ENCODE data around the gene PBX4. TPM values are rescaled to one million over a fixed set of nuclear protein-coding genes. Genes with fewer than 3 reads are reported as not detected.

The PBX4 gene
- total RNA-seq, 1 donor from 2014 or later: 5.1 TPM

DNA sequence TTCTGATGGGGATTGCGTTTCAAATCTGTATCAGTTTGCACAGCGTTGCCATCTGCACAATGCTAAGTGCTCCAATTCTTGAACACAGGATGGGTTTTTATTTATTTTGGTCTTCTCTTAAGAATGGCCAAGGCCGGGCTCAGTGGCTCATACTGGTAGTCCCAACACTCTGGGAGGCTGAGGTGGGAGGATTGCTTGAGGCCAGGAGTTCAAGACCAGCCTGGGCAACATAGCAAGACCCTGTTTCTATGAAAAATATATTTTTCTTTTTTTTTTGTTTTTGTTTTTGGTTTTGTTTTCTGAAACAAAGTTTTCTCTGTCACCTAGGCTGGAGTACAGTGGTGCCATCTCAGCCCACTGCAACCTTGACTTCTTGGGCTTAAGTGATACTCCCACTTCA, 95.3 kb downstream of the PBX4 start:
- ATAC-seq (no peak), DNase-seq (ENCODE audit: low spot score) (no peak)
- intact Hi-C loops (cut with DNase I): no loop called here

DNA sequence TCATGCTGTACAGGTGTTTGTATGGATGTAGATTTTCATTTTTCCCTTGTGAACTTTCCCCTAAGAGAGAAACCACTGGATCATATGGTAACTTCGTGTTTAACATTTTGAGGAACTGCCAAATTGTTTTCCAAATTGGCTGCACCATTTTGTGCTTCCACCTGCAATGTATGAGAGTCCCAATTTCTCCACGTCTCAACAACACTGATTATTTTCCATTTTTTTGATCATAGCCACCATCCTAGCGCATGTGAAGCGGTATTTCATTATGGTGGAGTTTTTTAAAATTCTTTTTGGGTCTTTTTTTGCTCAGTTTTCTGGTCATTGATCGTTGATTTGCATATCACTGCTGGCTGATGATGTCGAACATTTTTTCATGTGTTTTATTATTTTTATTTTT, 97.5 kb downstream of the PBX4 start:
- ATAC-seq (no peak), DNase-seq (ENCODE audit: low spot score) (no peak)
- intact Hi-C loops (cut with DNase I): no loop called here

DNA sequence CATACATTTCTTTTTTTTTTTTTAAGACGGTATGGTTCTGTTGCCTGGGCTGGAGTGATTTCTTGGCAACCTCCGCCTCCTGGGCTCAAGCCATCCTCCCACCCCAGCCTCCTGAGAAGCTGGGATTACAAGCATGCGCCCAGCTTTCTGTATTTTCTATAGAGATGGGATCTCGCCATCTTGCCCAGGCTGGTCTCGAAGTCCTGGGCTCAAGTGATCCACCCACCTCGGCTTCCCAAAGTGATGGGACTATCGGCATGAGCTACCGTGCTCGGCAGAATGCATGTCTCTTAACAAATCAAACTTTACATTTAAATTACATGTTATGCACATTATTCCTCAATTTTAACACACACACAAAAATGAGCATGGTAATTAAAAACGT, 101.3 kb downstream of the PBX4 start:
- intact Hi-C loops (cut with DNase I): no loop called here
- DNase-seq (ENCODE audit: low spot score) (no peak), ATAC-seq (no peak)

DNA sequence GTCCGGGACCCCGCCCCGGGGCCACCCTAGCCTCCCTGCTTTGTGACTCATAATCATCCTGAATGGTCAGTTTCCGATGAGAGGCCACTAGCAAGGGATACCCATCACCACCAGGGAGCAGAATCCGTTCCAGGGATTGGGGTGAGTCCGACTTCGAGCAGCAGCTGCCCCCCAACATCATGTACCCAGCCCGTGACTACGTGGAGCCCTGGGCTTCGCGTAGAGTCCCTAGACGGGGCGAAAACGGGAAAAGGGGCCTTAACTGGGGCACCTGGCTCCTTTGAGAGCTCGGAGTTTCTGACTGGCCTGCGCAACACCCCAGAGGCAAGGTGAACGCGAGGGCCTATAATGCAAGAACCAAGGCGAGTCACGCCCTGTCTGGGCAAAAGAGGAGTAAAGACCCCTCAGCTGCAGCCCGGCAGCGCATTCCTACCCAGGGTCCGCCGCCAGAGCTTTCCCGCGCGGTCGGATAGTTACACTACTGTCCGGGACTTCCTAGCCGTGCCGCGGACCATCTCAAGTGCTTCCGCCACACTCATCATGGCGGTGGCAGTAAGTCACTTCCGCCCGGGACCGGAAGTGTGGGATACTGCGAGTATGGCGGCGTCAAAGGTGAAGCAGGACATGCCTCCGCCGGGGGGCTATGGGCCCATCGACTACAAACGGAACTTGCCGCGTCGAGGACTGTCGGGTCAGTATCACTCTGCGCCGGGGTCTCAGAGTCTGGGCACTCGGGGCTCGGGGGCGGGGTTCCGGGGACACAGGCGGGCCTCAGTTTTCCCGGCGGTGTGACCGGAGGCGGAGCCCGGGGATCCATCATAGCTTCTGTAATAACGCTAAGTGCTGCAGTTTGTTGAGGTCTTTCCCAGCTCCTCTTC, 102.6 kb downstream of the PBX4 start, which contains the start of gene NDUFA13:
NDUFA13 (plus strand) TSS at position 584 of the 878 bp plus-strand sequence; CDS start at position 598, 14 bp downstream.
- intact Hi-C loops (cut with DNase I): no loop called here
- ATAC-seq (peak; percentile 96), DNase-seq (ENCODE audit: low spot score) (peak; percentile 95)

DNA sequence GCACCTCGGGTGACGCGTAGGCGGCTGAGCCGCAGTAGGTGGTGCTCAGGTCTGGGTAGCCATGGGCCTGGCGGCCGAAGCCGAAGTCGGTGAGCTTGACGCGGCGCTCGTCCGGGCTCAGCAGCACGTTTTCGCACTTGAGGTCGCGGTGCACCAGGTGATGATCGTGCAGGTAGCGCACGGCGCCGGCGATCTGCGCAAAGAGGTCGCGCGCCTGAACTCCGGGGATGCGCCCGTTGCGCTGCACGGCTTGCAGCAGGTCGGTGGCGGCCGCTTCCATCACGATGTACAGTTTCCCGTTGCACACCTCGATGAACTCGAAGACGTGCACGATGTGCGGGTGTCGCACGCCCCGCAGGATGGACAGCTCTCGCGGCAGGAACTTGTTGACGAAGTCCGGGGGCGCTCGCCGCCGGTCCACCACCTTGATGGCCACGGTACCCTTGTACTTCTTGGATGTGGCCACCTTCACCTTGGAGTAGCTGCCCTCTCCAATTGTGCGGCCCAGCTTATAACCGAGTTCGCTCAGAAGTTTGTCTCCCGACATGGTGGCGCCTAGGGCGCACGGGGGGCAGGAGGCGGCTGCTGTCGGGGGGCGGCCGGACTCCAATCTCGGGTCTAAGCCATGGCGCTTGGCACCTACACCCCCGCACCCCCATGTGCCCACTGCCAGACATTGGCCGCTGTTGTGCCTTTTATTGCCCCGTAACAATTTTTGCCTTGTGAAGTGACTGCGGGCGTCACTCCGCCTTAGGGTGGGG, 103.4 kb downstream of the PBX4 start, which contains the start of gene TSSK6:
TSSK6 (minus strand) TSS at position 668 of the 761 bp plus-strand sequence; CDS start at position 547, 121 bp downstream.
- ATAC-seq (peak; percentile 2), DNase-seq (ENCODE audit: low spot score) (no peak)
- intact Hi-C loops (cut with DNase I): no loop called here

DNA sequence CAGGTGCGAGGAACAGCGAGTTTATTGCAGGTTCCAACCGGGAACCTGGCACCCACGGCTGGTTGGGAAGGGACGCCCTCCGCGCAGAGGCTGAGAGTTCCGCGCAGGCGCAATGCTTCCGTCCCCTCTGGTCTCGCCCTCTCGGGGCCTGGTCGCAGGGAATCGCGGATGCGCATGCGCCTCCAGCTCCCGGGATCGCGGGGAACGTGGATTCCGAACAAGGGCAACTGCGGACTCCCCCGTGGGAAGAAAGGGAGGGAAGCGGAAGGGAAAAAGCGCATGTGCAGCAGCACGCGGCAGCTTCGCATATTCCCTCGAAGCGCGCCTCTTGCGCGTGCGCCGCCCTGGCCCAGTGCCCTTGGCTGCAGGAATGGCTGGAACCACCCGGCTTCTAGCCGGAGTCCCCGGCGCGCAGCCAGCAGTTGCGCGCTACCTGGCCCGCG, 104.3 kb downstream of the PBX4 start:
- ATAC-seq (peak; percentile 73), DNase-seq (ENCODE audit: low spot score) (peak; percentile 89)
- intact Hi-C loops (cut with DNase I): no loop called here

DNA sequence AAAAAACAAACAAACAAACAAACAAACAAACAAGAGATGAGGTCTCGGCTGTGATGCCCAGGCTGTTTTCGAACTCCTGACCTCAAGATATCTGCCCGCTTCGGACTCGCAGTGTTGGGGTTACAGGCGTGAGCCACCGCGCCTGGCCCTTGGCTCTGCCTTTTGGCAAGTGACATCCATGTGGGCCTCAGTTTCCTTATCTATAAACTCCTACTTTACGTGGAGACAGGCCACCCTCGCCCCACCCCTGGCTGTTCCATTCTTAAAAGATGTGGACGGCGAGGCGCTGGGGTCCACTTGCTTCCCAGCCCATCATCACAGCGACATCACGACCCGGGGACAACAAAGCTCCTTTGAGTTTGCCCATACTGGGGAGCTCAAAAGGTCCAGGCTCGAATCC, 104.8 kb downstream of the PBX4 start:
- intact Hi-C loops (cut with DNase I): no loop called here
- ATAC-seq (no peak), DNase-seq (ENCODE audit: low spot score) (no peak)

Other genes starting within 250 kb of the PBX4 start
- 57.7 TPM for gene GATAD2A, start 213.0 kb downstream of the PBX4 start, total RNA-seq
- 1.3 TPM for gene TSSK6, start 103.1 kb downstream of the PBX4 start, total RNA-seq
- gene NDUFA13, start 102.5 kb downstream of the PBX4 start, total RNA-seq: 206 TPM
- gene YJEFN3, start 89.8 kb downstream of the PBX4 start, total RNA-seq: 4.9 TPM
- 0.27 TPM for gene CILP2, start 80.4 kb downstream of the PBX4 start, total RNA-seq
- 11.0 TPM for gene LPAR2, start 9.5 kb upstream of the PBX4 start, total RNA-seq
- gene GMIP, start 25.0 kb upstream of the PBX4 start, total RNA-seq: 16.2 TPM
- 53.3 TPM for gene ATP13A1, start 45.0 kb upstream of the PBX4 start, total RNA-seq
- gene ZNF101, start 50.2 kb upstream of the PBX4 start, total RNA-seq: 9.3 TPM
- gene ZNF14, start 114.4 kb upstream of the PBX4 start, total RNA-seq: 11.3 TPM
- gene ZNF506, start 203.1 kb upstream of the PBX4 start, total RNA-seq: 37.2 TPM
- gene ZNF253, start 247.2 kb upstream of the PBX4 start, total RNA-seq: 10.5 TPM